Esophagus squamous epithelium (tissue), 5 donors: ENCODE results near the gene WFDC5. TPM values are rescaled to one million over a fixed set of nuclear protein-coding genes. Genes with fewer than 3 reads are reported as not detected.

Experiments used
- DNase-seq: peaks from one replicate; lab custom pipeline; 2025; lab: John Stamatoyannopoulos, UW
- H3K27ac ChIP-seq, 4 donors: fragments of 200-600 bp; sonication (generic); one replicate each; pipeline ENCODE4 v1.5.1; 2016 to 2019; ENCODE audit warnings: mild to moderate bottlenecking in 1 of 4
- H3K27me3 ChIP-seq, 4 donors: fragments of 200-600 bp; sonication (generic); 1 replicate in 3 of 4; 2 replicates in 1 of 4; pipeline versions ENCODE4 v1.5.1 to v1.6.0; 2017 to 2021; ENCODE audit warnings: antibody characterized with exemption in 1 of 4
- H3K36me3 ChIP-seq, 3 donors: fragments of 200-600 bp; sonication (generic); one replicate each; pipeline ENCODE4 v1.5.1; 2016 to 2019
- H3K4me1 ChIP-seq, 3 donors: fragments of 200-600 bp; sonication (generic); one replicate each; pipeline ENCODE4 v1.5.1; 2017 to 2019
- H3K4me3 ChIP-seq, 4 donors: fragments of 200-600 bp; sonication (generic); 1 replicate in 3 of 4; 2 replicates in 1 of 4; pipeline ENCODE4 v1.5.1; 2016 to 2019; ENCODE audit warnings: mild to moderate bottlenecking in 2 of 4, moderate library complexity in 1 of 4
- H3K9me3 ChIP-seq, 3 donors: fragments of 200-600 bp; sonication (generic); one replicate each; pipeline ENCODE4 v1.5.1; 2016 to 2019
- POLR2A ChIP-seq, 4 donors: fragments of 450-650 bp; IDR thresholded peaks; one replicate each; pipeline ENCODE4 v1.6.1; 2017; ENCODE audit warnings: antibody characterized with exemption in 4 of 4, mild to moderate bottlenecking in 4 of 4, moderate library complexity in 3 of 4
- WGBS, 2 donors: methylation state at CpG; one replicate each; pipeline ENCODE4 v1.1.5; 2018; 5-methylcytosine and 5-hydroxymethylcytosine counted together
- intact Hi-C: fragments of 100-400 bp; cut with DNase I; formaldehyde crosslinking; loops from one replicate; pipeline ENCODE4 v1.15.0; 2022
- total RNA-seq, 4 donors: library from RNA; depleted of rRNA; stranded (reverse); fragments of >200 nt; gene quantifications; one replicate each; pipeline ENCODE4 v1.1.0, GENCODE V29; 2016
- TF ChIP-seq, protein P1 (sequence below), 6 experiments: fragments of 450-650 bp in 4 of 6; fragments of 200-600 bp in 2 of 6; sonication (generic) in 2 of 6; IDR thresholded peaks; one replicate each; pipeline ENCODE4 v1.5.1; 2016 to 2019; ENCODE audit warnings: antibody characterized with exemption in 6 of 6, mild to moderate bottlenecking in 4 of 6, moderate library complexity in 4 of 6
- donor health status: DM: yes; HTN: yes; CAD: no.

WFDC5 gene
- total RNA-seq, 4 donors from 2014 or later = 3.1 to 32.1 (median 4.6) TPM

- Histone ChIP-seq H3K27ac (no peak overlapping the region), H3K36me3 (no peaks in the 10 kb centered on the region), H3K4me3 (no peak overlapping the region), H3K9me3 (no peaks in the 10 kb centered on the region), H3K4me1 (peaks cover 7 to 18% (median 10%) of the 10 kb centered on the region in 3 donors), H3K27me3 (peaks cover 0 to 34% (median 0%) of the 10 kb centered on the region in 4 donors)
- DNase-seq = no peak
- 100% methylated on average over 1 of the region's 11 CpGs for WGBS, 2 donors
- TF ChIP-seq, protein P1, sequence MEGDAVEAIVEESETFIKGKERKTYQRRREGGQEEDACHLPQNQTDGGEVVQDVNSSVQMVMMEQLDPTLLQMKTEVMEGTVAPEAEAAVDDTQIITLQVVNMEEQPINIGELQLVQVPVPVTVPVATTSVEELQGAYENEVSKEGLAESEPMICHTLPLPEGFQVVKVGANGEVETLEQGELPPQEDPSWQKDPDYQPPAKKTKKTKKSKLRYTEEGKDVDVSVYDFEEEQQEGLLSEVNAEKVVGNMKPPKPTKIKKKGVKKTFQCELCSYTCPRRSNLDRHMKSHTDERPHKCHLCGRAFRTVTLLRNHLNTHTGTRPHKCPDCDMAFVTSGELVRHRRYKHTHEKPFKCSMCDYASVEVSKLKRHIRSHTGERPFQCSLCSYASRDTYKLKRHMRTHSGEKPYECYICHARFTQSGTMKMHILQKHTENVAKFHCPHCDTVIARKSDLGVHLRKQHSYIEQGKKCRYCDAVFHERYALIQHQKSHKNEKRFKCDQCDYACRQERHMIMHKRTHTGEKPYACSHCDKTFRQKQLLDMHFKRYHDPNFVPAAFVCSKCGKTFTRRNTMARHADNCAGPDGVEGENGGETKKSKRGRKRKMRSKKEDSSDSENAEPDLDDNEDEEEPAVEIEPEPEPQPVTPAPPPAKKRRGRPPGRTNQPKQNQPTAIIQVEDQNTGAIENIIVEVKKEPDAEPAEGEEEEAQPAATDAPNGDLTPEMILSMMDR (IDR thresholded peaks at IDR 0.05) = no peak
- no peak for TF ChIP-seq POLR2A (IDR thresholded peaks at IDR 0.05)
- intact Hi-C loops = no loop called here
Measured at GRCh38 chr20:45110301-45110700, 4.7 kb downstream of the WFDC5 start.

- TF ChIP-seq POLR2A (IDR thresholded peaks at IDR 0.05) = no peak
- TF ChIP-seq, protein P1 (IDR thresholded peaks at IDR 0.05) = no peak
- no peak for DNase-seq
- no peaks in the 10 kb centered on the region for H3K9me3 ChIP-seq
- peaks cover 0 to 34% (median 0%) of the 10 kb centered on the region in 4 donors for H3K27me3 ChIP-seq
- intact Hi-C loops = no loop called here
- peaks cover 0 to 11% (median 4%) of the 10 kb centered on the region in 3 donors for H3K4me1 ChIP-seq
- H3K36me3 ChIP-seq = no peaks in the 10 kb centered on the region
- H3K4me3 ChIP-seq = no peak overlapping the region
- no peak overlapping the region for H3K27ac ChIP-seq
- 68 to 78% methylated on average over 8 of the region's 8 CpGs for WGBS, 2 donors
Measured at GRCh38 chr20:45109634-45110033, 5.3 kb downstream of the WFDC5 start.

DNA sequence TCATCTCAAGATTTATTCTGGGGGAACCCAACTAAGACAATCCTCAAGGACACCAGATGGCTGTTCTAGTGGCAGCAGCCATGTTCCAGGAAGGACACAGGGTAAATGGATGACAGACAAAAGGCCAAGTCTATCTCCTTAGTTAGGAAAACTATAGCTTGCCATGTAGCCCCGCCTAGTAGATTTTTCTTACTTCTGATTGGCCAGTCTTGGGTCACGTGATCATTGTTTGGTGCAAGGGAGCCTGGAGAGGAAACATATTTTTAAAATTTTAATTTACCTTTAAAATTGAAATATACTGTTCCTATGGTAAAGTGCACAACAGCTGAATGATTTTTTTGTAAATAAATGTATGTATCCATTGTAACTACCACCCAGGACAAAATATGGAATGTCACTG is 9.7 kb downstream of the WFDC5 start:
- H3K36me3 ChIP-seq = no peaks in the 10 kb centered on the region
- DNase-seq = no peak
- H3K4me1 ChIP-seq = peaks cover 0 to 14% (median 6%) of the 10 kb centered on the region in 3 donors
- peaks cover 0 to 47% (median 0%) of the 10 kb centered on the region in 4 donors for H3K27me3 ChIP-seq
- intact Hi-C loops = no loop called here
- no peak overlapping the region for H3K4me3 ChIP-seq
- TF ChIP-seq, protein P1 (IDR thresholded peaks at IDR 0.05) = no peak
- TF ChIP-seq POLR2A (IDR thresholded peaks at IDR 0.05) = no peak
- WGBS, 2 donors = 89 to 96% methylated on average over 2 of the region's 2 CpGs
- H3K9me3 ChIP-seq = no peaks in the 10 kb centered on the region
- no peak overlapping the region for H3K27ac ChIP-seq

GRCh38 chr20:45104786-45105185 is 10.2 kb downstream of the WFDC5 start:
- Histone ChIP-seq H3K36me3 (no peaks in the 10 kb centered on the region), H3K4me1 (peaks cover 0 to 14% (median 6%) of the 10 kb centered on the region in 3 donors), H3K27ac (no peak overlapping the region), H3K27me3 (peaks cover 0 to 53% (median 0%) of the 10 kb centered on the region in 4 donors), H3K4me3 (no peak overlapping the region), H3K9me3 (no peaks in the 10 kb centered on the region)
- DNase-seq = no peak
- no peak for TF ChIP-seq POLR2A (IDR thresholded peaks at IDR 0.05)
- TF ChIP-seq, protein P1 (IDR thresholded peaks at IDR 0.05) = no peak
- intact Hi-C loops = no loop called here
- WGBS, 2 donors = 28 to 45% methylated on average over 5 of the region's 5 CpGs

GRCh38 chr20:45103072-45103471 is 11.9 kb downstream of the WFDC5 start:
- Histone ChIP-seq H3K27me3 (peaks cover 0 to 65% (median 4%) of the 10 kb centered on the region in 4 donors), H3K27ac (no peak overlapping the region), H3K36me3 (no peaks in the 10 kb centered on the region), H3K9me3 (no peaks in the 10 kb centered on the region), H3K4me3 (no peak overlapping the region), H3K4me1 (peaks cover 1 to 19% (median 11%) of the 10 kb centered on the region in 3 donors)
- intact Hi-C loops = no loop called here
- WGBS, 2 donors = 75 to 93% methylated on average over 1 to 2 of the region's 2 CpGs
- DNase-seq = no peak
- TF ChIP-seq, protein P1 (IDR thresholded peaks at IDR 0.05) = no peak
- no peak for TF ChIP-seq POLR2A (IDR thresholded peaks at IDR 0.05)
